ENCODE results near the gene TGM4. TPM values are rescaled to one million over a fixed set of nuclear protein-coding genes. Genes with fewer than 3 reads are reported as not detected.

The TGM4 gene
- total RNA-seq, 1 experiment from 2014 or later = not detected

DNA sequence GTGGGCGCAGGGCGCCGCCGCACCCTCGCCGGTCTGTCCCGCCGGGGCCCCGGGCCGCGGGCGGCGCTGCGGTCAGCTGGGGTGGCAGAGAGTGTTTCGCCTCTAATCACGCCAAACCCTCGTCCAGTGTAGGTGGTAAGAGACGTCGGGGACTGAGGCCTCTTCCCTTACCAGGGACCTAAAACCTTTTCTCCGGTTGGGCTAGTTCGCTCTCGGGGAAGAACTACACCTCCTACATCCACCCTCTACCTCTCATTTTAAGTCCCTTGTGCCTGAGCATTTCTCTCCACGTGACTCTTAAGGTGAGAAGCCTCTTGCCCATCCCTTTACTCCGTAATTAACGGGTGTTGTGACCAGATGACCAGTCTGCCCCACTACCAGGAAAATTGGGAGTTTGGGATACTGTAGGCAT lies 12.2 kb upstream of the TGM4 start:
- no peak overlapping the region for H3K27ac ChIP-seq

DNA sequence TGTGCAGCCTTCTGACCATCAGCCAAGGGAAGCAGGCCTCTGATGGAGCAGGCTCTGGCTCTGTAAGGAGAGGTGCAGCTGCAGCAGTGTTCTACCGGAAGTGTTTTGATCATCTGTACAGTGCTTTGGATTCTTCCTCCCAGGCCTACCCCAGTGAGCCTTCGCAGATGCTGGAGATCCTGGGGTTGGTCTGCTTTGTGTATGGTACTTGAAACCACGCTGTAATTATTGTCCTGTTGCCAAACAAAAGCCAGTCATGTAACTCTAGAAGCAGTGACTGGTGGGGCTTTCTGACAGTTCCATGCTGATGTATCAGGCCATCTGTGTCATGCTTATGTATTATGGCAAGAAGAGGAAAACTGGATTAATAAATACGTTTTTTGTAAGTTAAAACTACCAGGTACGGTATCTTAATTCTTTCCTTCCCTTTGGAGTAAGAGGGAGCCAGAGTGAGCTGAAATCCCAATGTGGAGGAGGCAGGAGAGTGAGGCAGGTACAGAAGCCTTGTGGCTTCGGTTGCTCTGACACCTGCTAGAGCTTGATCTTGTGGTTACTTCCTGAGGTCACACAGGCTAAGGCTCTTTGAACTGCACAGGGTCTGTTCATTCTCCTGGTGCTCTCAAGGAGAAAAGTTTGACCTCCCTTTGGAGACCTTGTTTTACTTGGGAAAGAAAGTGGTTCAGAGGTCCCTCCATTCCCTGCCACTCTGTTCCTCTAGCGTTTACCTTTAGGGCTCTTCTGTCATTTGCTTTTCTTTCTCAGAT lies 9.0 kb upstream of the TGM4 start:
- peaks cover 5% of the 10 kb centered on the region; the same call in 1 of the 2 replicates for H3K4me1 ChIP-seq
- no peak overlapping the region for H3K27ac ChIP-seq
- peak; percentile 18 to 52 for DNase-seq
- H3K4me3 ChIP-seq = no peak overlapping the region
- peaks cover 14% of the 10 kb centered on the region; the same call in 1 of the 2 replicates for H3K36me3 ChIP-seq
- H3K27me3 ChIP-seq = no peaks in the 10 kb centered on the region
- no peaks in the 10 kb centered on the region for H3K9me3 ChIP-seq (replicated peaks)

More for the DNA sequence above, 12.2 kb upstream of the TGM4 start:
- Histone ChIP-seq H3K36me3 (peaks cover 25% of the 10 kb centered on the region; the same call in 1 of the 2 replicates), H3K4me3 (peak overlapping the region; percentile 57), H3K27me3 (no peaks in the 10 kb centered on the region), H3K9me3 (replicated peaks) (no peaks in the 10 kb centered on the region), H3K4me1 (peaks cover 5% of the 10 kb centered on the region; the same call in 1 of the 2 replicates)
- no peak for DNase-seq

DNA sequence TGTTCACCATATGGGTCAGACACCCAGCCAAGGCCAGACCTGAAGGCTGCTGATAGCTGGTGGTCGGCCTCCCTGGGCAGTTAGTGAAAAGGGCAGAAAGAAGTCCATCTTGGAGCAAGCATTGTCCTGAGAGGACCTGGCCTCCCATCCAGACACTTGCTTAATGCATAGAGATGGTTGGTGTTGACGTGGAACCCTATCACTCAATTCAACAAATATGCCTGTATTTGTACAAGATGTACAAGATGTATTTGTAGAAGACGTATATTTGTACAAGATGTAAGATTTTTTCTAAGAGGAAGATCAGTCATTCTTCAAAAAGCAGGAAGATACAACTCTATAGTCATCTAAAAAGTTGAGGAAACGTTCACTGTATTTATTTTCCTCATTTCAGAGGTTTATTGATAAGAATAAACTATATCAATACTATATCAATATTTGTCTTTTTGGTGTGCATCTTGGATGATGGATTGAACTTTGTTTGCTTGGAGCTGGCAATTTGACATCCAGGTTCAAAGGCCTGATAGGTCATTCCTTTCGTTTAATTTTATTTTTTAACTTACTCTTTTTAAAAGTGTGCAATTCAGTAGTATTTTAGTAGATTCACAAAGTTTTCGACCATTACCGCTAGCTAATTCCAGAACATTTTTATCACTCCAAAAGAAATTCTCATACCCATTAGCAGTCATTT lies 6.8 kb upstream of the TGM4 start:
- Histone ChIP-seq H3K4me1 (peaks cover 5% of the 10 kb centered on the region; the same call in 1 of the 2 replicates), H3K4me3 (no peak overlapping the region), H3K27ac (no peak overlapping the region), H3K9me3 (replicated peaks) (no peaks in the 10 kb centered on the region), H3K27me3 (no peaks in the 10 kb centered on the region), H3K36me3 (no peaks in the 10 kb centered on the region)
- no peak for DNase-seq

DNA sequence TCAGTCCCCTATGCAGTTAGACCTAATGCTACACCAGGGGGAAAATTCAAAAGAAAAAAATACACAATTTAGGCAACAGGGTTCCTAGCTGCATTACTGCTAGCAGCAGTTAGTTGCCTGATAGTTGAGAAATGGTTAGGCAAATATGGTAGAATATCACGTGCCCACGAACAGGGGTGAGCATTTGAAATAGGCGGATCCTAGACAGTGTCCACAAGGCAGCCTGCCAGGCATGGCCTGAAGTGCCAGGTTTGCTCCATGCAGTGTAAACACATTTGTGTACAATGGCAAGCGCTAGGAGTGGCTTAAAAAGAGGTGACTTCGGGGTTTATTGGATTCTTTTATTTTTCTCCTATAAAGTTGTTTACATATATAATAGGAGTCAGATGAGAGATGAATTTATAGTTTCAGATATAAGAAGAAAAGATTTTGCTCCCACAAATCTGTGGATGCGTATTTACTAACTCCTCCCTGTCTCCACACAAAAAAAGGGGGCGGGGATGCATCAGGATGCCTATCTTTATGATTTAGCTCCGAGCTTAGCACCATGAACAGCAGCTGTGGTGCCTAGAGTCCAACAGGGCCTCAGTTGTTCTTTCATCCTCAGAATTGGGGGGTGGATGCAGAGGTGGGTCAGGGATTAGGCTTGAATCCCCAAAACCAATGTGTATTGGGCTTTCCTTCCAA lies 3.9 kb upstream of the TGM4 start:
- H3K27me3 ChIP-seq = no peaks in the 10 kb centered on the region
- no peak overlapping the region for H3K27ac ChIP-seq
- H3K36me3 ChIP-seq = no peaks in the 10 kb centered on the region
- DNase-seq = no peak
- peaks cover 2% of the 10 kb centered on the region; the same call in 1 of the 2 replicates for H3K4me1 ChIP-seq
- no peak overlapping the region for H3K4me3 ChIP-seq
- no peaks in the 10 kb centered on the region for H3K9me3 ChIP-seq (replicated peaks)

DNA sequence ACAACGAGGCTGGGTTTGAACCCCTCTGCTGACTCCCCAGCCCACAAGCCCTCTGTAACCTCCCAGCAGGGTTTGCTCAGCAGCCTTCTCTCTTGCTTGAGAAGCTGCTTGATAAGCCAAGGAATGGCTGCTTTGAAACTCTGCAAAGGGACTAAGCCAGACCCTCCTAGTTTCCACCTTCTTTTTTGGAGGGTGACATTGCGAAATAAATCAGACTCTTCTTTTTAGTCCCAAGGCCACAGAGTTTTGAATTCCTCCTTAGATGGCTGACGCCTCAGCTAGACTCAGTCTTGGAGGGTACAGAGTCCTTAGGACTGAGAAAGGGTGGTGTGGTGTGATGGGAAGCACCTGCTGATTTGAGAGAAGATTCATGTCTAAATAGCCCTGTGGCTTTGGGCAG lies 1.2 kb downstream of the TGM4 start:
- no peak for DNase-seq
- H3K27ac ChIP-seq = no peak overlapping the region
- no peaks in the 10 kb centered on the region for H3K36me3 ChIP-seq
- H3K9me3 ChIP-seq (replicated peaks) = no peaks in the 10 kb centered on the region
- H3K27me3 ChIP-seq = no peaks in the 10 kb centered on the region
- no peaks in the 10 kb centered on the region for H3K4me1 ChIP-seq
- H3K4me3 ChIP-seq = no peak overlapping the region

DNA sequence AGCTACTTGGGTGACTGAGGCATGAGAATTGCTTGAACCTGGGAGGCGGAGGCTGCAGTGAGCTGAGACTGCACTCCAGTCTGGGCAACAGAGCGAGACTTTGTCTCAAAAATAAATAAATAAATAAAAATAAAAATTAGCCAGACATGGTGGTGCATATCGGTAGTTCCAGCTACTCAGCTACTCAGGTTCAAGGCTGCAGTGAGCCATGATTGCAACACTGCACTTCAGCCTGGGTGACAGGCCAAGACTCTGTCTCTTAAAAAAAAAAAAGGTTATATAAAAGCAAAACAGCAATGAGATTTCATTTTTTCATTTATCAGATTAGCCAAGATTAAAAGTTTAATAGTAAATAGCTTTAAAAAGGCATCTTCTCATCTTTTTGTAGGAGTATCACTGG lies 2.9 kb downstream of the TGM4 start:
- Histone ChIP-seq H3K27me3 (no peaks in the 10 kb centered on the region), H3K4me1 (no peaks in the 10 kb centered on the region), H3K9me3 (replicated peaks) (no peaks in the 10 kb centered on the region), H3K4me3 (no peak overlapping the region), H3K27ac (no peak overlapping the region), H3K36me3 (no peaks in the 10 kb centered on the region)
- DNase-seq = no peak

DNA sequence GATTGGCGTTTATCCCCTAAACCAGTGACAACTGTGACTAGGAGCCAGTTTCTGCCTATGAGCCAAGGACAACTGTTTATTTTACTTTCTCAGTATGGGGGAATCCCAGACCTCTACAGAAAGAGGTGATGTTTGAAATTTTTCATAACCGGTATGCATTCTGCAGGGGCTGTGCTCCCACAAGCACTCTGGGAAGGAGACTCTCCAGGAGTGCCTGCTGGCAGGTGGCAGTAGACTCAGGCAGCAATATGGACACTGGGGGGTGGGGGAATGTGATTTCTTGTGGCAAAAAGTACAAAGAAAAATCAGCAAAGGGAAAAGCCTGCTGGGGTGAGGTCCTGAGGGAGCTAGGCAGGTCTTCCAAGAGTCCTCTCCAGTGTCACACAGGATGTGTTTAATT lies 5.9 kb downstream of the TGM4 start:
- Histone ChIP-seq H3K27ac (no peak overlapping the region), H3K4me1 (peaks cover 18% of the 10 kb centered on the region), H3K9me3 (replicated peaks) (no peaks in the 10 kb centered on the region), H3K27me3 (no peaks in the 10 kb centered on the region), H3K4me3 (no peak overlapping the region), H3K36me3 (no peaks in the 10 kb centered on the region)
- DNase-seq = no peak

DNA sequence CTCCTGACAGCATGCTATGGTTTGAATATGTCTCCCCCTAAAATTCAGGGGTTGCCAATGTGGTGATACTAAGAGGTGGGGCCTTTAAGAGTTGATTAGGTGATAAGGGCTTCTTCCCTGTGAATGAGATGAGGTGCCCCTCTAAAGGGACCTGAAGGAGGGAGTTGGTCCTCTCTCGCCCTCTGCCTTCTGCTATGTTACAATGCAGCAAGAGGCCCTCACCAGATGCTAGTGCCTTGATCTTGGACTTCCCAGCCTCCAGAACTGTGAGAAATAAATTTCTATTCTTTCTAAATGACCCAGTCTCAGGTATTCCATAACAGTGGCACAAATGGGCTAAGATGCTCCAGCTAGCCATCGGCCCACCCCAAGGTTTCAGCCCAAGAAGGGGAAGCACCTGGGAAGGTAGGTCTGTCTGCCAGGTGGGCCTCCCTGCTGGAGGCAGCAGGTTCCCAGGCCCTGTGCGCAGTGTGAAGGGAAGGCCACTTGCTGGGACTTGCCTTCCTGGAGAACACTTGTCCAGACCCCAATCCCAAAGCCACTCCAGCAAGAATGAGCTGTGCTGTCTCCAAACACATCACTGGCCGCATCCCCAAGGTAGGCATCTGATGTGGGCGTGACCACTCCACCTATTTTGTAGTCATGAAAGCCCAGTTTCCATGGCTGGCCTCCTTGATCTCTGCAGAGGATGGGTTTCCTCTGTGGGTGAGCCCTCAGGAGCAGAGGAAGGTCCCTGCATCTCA lies 9.0 kb downstream of the TGM4 start:
- no peak for DNase-seq
- Histone ChIP-seq H3K27me3 (no peaks in the 10 kb centered on the region), H3K9me3 (replicated peaks) (no peaks in the 10 kb centered on the region), H3K4me1 (peaks cover 26% of the 10 kb centered on the region), H3K36me3 (no peaks in the 10 kb centered on the region), H3K4me3 (no peak overlapping the region), H3K27ac (no peak overlapping the region; the same call in 1 of the 2 replicates)

DNA sequence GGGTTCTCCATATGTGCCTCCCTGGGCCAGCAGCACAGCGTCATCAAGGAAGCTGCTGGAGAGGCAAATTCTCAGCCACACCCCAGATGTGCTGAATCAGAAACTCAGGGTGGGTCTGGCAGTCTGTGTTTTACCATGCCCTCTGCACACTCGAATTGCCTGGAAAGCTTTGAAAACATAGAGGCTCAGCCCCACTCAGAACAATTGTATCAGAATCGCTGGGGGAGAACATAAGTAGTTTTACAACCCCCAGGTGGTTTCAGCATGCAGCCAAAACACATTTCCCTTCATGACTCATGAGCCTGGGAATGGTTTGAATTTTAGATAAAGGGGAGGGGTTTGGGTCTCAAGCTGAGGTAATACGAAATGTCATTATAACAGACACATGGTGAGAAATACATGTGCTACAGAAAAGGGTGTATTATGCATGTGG lies 9.6 kb downstream of the TGM4 start:
- no peak overlapping the region for H3K4me3 ChIP-seq
- peaks cover 26% of the 10 kb centered on the region for H3K4me1 ChIP-seq
- DNase-seq = peak; percentile 19 to 35
- H3K9me3 ChIP-seq (replicated peaks) = no peaks in the 10 kb centered on the region
- H3K36me3 ChIP-seq = no peaks in the 10 kb centered on the region
- no peaks in the 10 kb centered on the region for H3K27me3 ChIP-seq
- no peak overlapping the region; the same call in 1 of the 2 replicates for H3K27ac ChIP-seq

DNA sequence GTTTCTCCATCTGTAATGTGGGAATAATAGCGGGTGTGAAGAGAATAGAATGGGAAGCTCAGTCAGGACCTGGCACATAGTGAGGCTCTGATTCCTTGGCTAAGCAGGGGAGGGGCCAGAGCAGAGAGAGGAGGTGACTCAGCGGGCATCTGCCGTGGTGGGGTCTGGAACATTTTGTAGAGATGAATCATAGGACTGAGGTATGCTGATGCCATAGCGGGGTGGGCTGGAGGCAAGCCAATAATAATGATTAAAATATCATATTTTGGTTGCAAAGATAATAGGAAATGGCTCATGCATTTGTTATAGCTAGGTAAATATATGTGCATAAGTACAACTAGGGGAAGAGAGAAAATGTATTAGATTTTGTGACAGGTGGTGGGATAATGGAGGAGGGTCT lies 11.2 kb downstream of the TGM4 start:
- no peak overlapping the region for H3K4me3 ChIP-seq
- H3K27ac ChIP-seq = peak overlapping the region; percentile 29; the same call in 1 of the 2 replicates
- H3K4me1 ChIP-seq = peaks cover 26% of the 10 kb centered on the region
- no peaks in the 10 kb centered on the region for H3K9me3 ChIP-seq (replicated peaks)
- H3K36me3 ChIP-seq = no peaks in the 10 kb centered on the region
- H3K27me3 ChIP-seq = no peaks in the 10 kb centered on the region
- peak; percentile 72 to 80 for DNase-seq

DNA sequence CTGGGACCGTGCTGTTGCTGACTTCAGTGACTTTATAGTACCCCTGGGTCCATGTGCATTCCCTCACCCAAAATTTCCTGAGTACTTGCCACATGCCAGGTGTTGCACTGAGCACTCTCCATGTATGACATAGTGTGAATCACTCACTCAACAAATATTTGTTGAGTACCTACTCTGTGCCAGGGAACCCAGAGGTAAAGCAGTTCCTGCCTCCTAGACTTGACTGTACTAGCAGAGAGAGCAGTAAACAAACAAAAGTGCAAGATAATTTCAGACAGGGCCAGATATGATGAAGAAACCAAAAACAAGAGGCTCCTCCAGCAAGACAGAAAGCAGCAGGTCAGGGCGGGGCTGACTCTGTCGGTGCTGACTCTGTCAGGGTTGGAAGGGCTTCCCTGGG lies 12.2 kb downstream of the TGM4 start:
- no peak overlapping the region for H3K4me3 ChIP-seq
- peaks cover 26% of the 10 kb centered on the region for H3K4me1 ChIP-seq
- no peak overlapping the region for H3K27ac ChIP-seq
- DNase-seq = no peak
- H3K9me3 ChIP-seq (replicated peaks) = no peaks in the 10 kb centered on the region
- no peaks in the 10 kb centered on the region for H3K27me3 ChIP-seq
- no peaks in the 10 kb centered on the region for H3K36me3 ChIP-seq

DNA sequence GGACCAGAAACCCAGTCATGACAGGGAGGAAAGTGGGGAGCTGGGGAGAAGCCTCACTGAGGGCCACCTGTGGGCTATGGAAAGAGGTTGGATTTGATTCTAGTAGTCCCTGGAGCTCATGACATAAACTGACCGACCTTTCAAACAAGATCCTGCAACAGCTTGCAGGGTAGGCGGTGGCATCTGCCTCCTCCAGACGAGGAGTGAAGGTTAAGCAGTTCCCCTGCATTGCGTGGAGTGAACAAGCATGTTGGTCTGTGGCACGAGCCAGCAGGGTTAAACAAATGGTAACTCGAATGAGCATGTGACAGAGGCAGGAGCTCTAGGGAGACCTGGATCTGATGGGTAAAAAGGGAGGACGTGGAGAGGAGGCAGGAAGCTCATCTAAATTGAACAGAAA lies 12.7 kb downstream of the TGM4 start:
- no peak for DNase-seq
- H3K4me1 ChIP-seq = peaks cover 26% of the 10 kb centered on the region

DNA sequence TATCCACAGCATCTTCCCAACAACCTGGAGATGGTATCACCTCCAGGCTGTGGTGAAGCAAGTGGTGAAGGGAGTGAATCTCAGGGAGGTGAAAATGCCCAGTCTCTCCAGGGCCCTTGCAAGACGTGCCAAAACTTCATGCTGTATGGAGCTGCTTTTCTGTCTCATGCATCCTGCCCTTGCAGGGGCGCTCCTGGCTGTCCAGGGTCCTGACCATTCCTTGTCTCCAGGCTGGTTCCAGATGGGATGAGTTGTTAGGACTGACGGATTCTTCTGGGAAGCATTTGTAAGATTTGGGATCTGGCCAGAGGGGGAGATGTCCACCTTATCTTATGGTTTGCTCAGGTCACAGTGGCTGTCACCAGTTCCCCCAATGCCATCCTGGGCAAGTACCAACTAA lies 15.8 kb downstream of the TGM4 start:
- no peak for DNase-seq
- Histone ChIP-seq H3K27ac (no peak overlapping the region), H3K36me3 (no peaks in the 10 kb centered on the region), H3K9me3 (replicated peaks) (no peaks in the 10 kb centered on the region), H3K27me3 (no peaks in the 10 kb centered on the region), H3K4me1 (peaks cover 9% of the 10 kb centered on the region), H3K4me3 (no peak overlapping the region)

More for the DNA sequence above, 12.7 kb downstream of the TGM4 start:
- Histone ChIP-seq H3K36me3 (no peaks in the 10 kb centered on the region), H3K27ac (no peak overlapping the region), H3K27me3 (no peaks in the 10 kb centered on the region), H3K9me3 (replicated peaks) (no peaks in the 10 kb centered on the region), H3K4me3 (no peak overlapping the region)

DNA sequence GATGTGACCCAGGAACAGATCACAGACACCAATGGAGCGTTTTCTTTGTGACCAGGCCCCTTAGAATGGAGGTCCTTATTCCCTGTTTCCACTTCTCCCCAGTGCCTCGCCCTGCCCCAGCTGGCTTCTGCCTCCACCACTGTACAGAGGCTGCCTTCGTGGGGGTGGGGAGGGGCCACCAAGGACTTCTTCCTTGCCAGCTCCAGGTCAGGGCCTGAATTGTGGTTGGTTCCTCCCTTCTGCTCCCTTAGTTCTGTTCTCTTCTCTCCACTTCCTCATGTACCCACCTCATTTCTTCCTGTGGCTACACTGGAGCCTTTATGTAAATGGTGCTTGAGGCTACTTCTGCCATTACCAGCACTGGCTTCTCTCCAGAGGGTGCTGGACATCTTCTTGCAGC lies 16.4 kb downstream of the TGM4 start:
- Histone ChIP-seq H3K4me3 (no peak overlapping the region), H3K36me3 (no peaks in the 10 kb centered on the region), H3K27me3 (no peaks in the 10 kb centered on the region), H3K4me1 (peaks cover 3% of the 10 kb centered on the region), H3K9me3 (replicated peaks) (no peaks in the 10 kb centered on the region), H3K27ac (no peak overlapping the region)
- DNase-seq = no peak
